Measurements from ENCODE around the gene ADAMTS8.

ADAMTS8 gene

GRCh38 chr11:130389335-130389935 is 39.0 kb downstream of the ADAMTS8 start:
- FAIRE-seq: no peak

- FAIRE-seq: no peak
Measured at GRCh38 chr11:130388607-130389205, 39.7 kb downstream of the ADAMTS8 start.

- FAIRE-seq: no peak
Measured at GRCh38 chr11:130386056-130386455, 42.4 kb downstream of the ADAMTS8 start.

- FAIRE-seq: no peak
Measured at GRCh38 chr11:130383344-130384211, 44.8 kb downstream of the ADAMTS8 start.

DNA sequence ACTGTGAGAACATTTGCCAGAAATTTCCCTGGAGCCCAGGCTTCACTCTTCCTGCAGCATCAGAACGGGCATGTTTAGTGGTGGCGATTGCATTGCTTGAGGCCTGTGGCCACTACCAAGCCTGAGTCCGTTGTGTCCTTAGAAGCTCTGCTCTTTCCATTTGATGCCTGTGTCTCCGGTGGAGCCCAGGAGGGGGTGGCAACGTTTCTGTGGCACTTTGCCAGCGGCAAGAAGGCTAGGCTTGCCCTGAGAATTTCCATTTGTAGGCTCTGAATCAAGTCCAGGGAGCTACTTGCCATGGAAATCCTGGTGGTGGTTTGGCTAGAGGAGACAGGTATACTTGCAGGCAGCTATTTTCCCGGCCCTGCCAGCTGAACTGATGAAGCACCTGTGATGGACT is 47.1 kb downstream of the ADAMTS8 start:
- no peak for FAIRE-seq

DNA sequence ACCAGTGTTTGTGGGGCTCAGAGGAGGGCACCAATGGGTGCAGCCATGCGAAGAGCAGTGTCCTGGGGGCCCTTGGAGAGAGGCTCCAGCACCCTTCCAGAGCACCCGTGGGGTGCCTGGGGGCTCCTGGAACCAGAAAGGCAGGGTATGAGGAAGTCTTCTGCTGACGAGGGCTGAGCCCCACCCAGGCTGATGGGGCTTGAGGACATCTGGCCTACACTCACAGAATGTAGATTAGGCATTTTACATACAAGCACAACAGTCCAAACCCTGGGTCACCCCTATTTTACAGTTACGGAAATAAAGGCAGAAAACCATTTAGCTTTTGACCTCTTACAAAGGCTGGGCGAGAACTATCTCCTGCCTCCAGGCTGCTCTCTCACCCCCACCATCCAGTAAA is 47.6 kb downstream of the ADAMTS8 start:
- FAIRE-seq: no peak

GRCh38 chr11:130379276-130379675 is 49.1 kb downstream of the ADAMTS8 start:
- FAIRE-seq: no peak

- FAIRE-seq: no peak
Measured at GRCh38 chr11:130370845-130371590, 57.4 kb downstream of the ADAMTS8 start.

DNA sequence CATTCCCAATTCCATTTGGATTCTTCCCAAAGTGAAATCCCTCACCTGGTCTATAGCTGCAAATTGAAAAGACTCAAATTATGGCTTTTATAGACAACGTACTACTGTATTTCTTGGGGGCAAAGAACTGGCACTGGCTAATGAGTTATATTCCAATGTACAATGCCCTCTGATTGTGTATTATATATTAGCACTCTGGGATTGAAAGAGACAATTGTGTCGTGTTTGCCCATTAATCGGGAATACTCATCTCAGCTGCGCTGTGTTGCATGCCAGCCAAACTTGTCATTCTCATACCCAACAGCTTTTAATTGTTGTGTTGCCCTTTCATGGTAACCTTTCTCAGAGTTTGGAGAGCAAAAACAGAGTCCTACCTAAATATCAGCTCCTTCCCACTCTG is 58.7 kb downstream of the ADAMTS8 start:
- no peak for FAIRE-seq

- no peak for FAIRE-seq
Measured at GRCh38 chr11:130369141-130369691, 59.2 kb downstream of the ADAMTS8 start.

GRCh38 chr11:130359419-130359818 is 69.0 kb downstream of the ADAMTS8 start:
- no peak for FAIRE-seq

GRCh38 chr11:130358398-130358797 is 70.0 kb downstream of the ADAMTS8 start:
- FAIRE-seq: no peak
